ENCODE data around the gene CDK18.

- no peak for TF ChIP-seq REST (IDR thresholded peaks at IDR 0.05; ENCODE audit: low read depth)
- no peak for TF ChIP-seq NFIC (IDR thresholded peaks at IDR 0.05)
- no peak for TF ChIP-seq EP300 (IDR thresholded peaks at IDR 0.05; ENCODE audit: borderline replicate concordance)
- no peak for TF ChIP-seq TAF1 (IDR thresholded peaks at IDR 0.05; ENCODE audit: low read depth)
- no peak for TF ChIP-seq ZBTB7A (IDR thresholded peaks at IDR 0.05; ENCODE audit: low read depth)
- no peak for TF ChIP-seq MAX (IDR thresholded peaks at IDR 0.05)
- no peak for TF ChIP-seq USF1 (IDR thresholded peaks at IDR 0.05)
- TF ChIP-seq CEBPB (IDR thresholded peaks at IDR 0.05), result no peak
- TF ChIP-seq YY1 (IDR thresholded peaks at IDR 0.05; ENCODE audit: low read depth), result no peak
- no peak for TF ChIP-seq CREB1 (IDR thresholded peaks at IDR 0.05; ENCODE audit: low read depth)
- no peak for TF ChIP-seq EGR1 (IDR thresholded peaks at IDR 0.05)
Measured at GRCh38 chr1:205533748-205534443, 29.4 kb downstream of the CDK18 start.
